Dermis microvascular lymphatic vessel endothelial cell (primary cell): ENCODE measurements around the gene CTXN2. TPM values are rescaled to one million over a fixed set of nuclear protein-coding genes. Genes with fewer than 3 reads are reported as not detected.

Experiments
- DNase-seq, 2 donors: peaks; one replicate each; pipeline versions ENCODE4 v3.0.0 to v3.0.0-alpha.2; 2010; ENCODE audit warnings: low read depth in 2 of 2
- total RNA-seq: library from RNA; depleted of rRNA; stranded (reverse); fragments of >200 nt; gene quantifications from 2 replicates; pipeline ENCODE4 v1.2.1, GENCODE V29; 2014

Gene CTXN2
- total RNA-seq, 1 donor from 2014 or later = not detected

GRCh38 chr15:48221885-48222284 lies 30.4 kb downstream of the CTXN2 start:
- no peak for DNase-seq

DNA sequence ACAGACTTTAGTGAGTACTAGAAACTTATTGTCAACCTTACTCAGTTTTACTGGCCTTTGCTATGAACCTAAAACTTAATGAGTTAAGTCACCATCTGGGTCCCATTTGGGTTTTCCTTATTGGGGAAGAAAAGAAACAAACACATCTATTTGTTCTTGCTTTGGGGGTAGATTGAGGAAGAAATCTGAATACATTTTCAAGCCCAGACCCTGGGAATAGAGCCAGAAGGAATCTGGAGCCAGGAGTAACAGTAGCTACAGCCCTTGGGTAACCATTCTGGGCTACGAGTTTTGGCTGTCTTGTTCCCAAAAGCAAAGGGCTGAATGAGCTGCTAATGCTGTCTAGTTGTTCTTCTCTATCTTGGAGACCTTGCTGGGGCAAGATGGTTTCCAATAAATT lies 31.2 kb downstream of the CTXN2 start:
- DNase-seq = no peak

DNA sequence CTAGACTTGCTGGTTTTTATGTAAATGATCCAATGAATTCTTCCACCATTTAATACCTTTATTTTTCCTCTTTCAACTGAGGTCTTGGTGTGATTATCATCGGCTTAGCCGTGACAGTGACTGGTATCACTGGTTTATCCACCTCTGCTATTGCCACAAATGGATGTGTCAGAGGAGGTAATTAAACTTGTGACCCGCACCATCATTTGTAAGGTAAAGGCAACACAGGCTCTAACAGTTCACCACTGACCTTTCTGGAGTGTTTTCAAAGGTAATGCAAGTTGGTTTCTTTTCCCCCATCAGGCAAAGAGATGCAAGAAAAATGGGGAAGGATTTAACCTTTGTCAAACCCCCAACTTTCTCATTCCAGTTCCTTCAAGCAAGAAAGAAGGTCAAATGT lies 34.3 kb downstream of the CTXN2 start:
- no peak for DNase-seq

DNA sequence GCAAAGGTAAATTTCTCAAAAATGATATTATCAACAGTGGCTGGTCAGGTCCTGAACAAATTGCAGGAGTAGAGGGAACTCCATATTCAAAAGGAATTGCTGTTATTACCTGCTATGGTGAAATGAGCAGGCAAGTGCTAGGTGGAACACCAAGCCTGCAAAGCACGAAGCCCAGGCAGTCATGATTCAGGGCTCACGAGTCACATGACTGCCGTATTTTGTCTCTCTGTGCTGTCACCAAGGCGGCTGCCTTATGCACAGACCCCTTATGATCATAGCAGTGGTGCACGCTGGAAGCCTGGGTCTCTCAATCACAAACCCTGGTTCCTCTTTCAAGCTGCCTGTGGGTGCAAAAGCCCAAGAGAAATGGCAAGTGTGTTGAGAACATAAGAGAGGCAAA lies 39.0 kb downstream of the CTXN2 start:
- no peak for DNase-seq

GRCh38 chr15:48233246-48233645 lies 41.8 kb downstream of the CTXN2 start:
- no peak for DNase-seq

GRCh38 chr15:48239334-48239733 lies 47.9 kb downstream of the CTXN2 start:
- DNase-seq = no peak

- DNase-seq = no peak
Observed at GRCh38 chr15:48242015-48242414, 50.5 kb downstream of the CTXN2 start.

DNA sequence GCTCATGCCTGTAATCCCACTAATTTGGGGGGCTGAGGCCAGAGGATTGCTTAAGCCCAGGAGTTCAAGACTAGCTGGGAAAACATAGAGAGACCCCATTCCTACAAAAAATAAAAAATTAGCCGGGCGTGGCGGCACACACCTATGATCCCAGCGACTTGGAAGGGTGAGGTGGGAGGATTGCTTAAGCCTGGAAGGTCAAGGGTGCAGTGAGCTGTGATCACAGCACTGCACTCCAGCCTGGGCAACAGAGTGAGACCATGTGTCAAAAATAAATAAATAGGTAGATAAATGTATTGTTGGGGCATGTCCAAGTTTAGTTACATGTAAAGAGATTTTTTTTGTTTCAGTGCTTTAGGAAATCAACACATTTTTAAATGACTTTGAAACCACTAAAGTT lies 51.1 kb downstream of the CTXN2 start:
- no peak for DNase-seq

GRCh38 chr15:48244921-48245320 lies 53.5 kb downstream of the CTXN2 start:
- peak; percentile 7 to 16 for DNase-seq

GRCh38 chr15:48248414-48248813 lies 56.9 kb downstream of the CTXN2 start:
- no peak for DNase-seq

DNA sequence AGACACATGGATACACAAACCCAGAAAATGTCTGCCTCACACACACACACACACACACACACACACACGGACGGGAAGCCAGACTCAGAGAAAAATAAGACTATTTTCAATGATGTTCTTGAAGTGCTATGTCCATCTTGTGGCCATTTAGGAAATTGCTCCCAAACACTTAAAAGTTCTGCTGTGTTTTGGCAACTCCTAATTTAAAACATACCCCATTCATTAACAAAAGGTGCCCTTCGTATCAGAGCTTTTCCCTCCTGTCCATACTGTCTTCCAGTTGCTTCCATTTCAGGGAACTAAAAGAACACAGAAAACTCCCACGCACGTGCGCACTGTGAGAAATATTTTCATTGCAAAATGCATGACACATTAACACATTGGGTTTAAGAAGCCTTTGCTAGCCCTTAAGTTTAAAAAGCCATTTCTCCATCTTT lies 59.2 kb downstream of the CTXN2 start:
- peak; percentile 23 to 79 for DNase-seq

DNA sequence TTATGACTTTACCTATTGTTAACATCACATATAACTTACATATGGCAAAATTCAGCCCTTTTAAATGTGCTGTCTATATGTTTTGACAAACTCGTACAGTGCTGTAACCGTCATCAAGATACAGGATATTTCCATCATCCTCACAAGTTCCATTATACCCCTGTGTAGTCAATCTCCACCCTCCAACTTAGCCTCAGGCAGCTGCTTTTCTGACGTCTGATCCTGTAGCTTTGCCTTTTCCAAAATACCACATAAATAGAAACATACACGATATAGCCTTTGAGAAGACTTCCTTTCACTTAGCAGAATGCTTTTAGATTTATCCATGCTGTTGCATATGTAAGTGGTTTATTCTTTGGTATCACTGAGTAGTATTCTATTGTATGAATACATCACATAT lies 61.7 kb downstream of the CTXN2 start:
- DNase-seq = no peak

Other genes starting within 250 kb of the CTXN2 start
- gene SLC24A5, start 70.7 kb upstream of the CTXN2 start, total RNA-seq = not detected in 2 replicates
- 7.3 and 8.6 TPM in 2 replicates for gene MYEF2, start 13.4 kb upstream of the CTXN2 start, total RNA-seq
- gene SLC12A1, start 14.6 kb downstream of the CTXN2 start, total RNA-seq = not detected in 2 replicates
- gene DUT, start 139.8 kb downstream of the CTXN2 start, total RNA-seq = 34.5 and 38.0 TPM in 2 replicates